ENCODE measurements around the gene ANKRD29. TPM values are rescaled to one million over a fixed set of nuclear protein-coding genes. Genes with fewer than 3 reads are reported as not detected.

Gene ANKRD29
- total and polyA plus RNA-seq, 12 donors, result 2.1 to 11.5 (median 6.0) TPM

GRCh38 chr18:23684515-23685197 lies 21.9 kb upstream of the ANKRD29 start:
- DNase-seq, result no peak
- H3K4me3 ChIP-seq, result peak overlapping the region in 1 of 10 donors; percentile 20
- ATAC-seq, result no peak
- peak overlapping the region in 1 of 10 donors; percentile 46 for H3K27ac ChIP-seq
- no peak for TF ChIP-seq CTCF (IDR thresholded peaks at IDR 0.05)
- intact Hi-C loops (cut with DNase I), result loop anchor here in 1 of 10 donors (5.0 kb wide), 1 partner anchor 62 kb away; no protein-coding TSS in a partner anchor
- H3K27me3 ChIP-seq, result peaks cover 0 to 34% (median 4%) of the 10 kb centered on the region in 7 donors
- 50 to 51% methylated on average over 5 of the region's 5 CpGs for WGBS, 2 donors
- H3K36me3 ChIP-seq, result no peaks in the 10 kb centered on the region
- H3K4me1 ChIP-seq, result peaks cover 0 to 20% (median 14%) of the 10 kb centered on the region in 9 donors
- H3K9me3 ChIP-seq, result no peaks in the 10 kb centered on the region

- no peaks in the 10 kb centered on the region for H3K36me3 ChIP-seq
- H3K4me1 ChIP-seq, result peaks cover 0 to 14% (median 8%) of the 10 kb centered on the region in 9 donors
- H3K27ac ChIP-seq, result no peak overlapping the region
- intact Hi-C loops (cut with DNase I), result no loop called here
- no peaks in the 10 kb centered on the region for H3K9me3 ChIP-seq
- no peak for TF ChIP-seq CTCF (IDR thresholded peaks at IDR 0.05)
- H3K27me3 ChIP-seq, result peaks cover 0 to 24% (median 0%) of the 10 kb centered on the region in 7 donors
- ATAC-seq (no peak), DNase-seq (no peak)
- no peak overlapping the region for H3K4me3 ChIP-seq
- 57 to 75% methylated on average over 3 of the region's 3 CpGs for WGBS, 2 donors
Measured at GRCh38 chr18:23683671-23684070, 21.0 kb upstream of the ANKRD29 start.

- Histone ChIP-seq H3K36me3 (no peaks in the 10 kb centered on the region), H3K9me3 (no peaks in the 10 kb centered on the region), H3K27me3 (peaks cover 0 to 19% (median 0%) of the 10 kb centered on the region in 7 donors), H3K4me3 (no peak overlapping the region), H3K27ac (no peak overlapping the region), H3K4me1 (peaks cover 0 to 9% (median 5%) of the 10 kb centered on the region in 9 donors)
- WGBS, 2 donors, result 93 to 97% methylated on average over 3 of the region's 3 CpGs
- DNase-seq (no peak), ATAC-seq (no peak)
- intact Hi-C loops (cut with DNase I), result no loop called here
- no peak for TF ChIP-seq CTCF (IDR thresholded peaks at IDR 0.05)
Measured at GRCh38 chr18:23683155-23683554, 20.4 kb upstream of the ANKRD29 start.

GRCh38 chr18:23682472-23682871 lies 19.8 kb upstream of the ANKRD29 start:
- no peak for ATAC-seq
- Histone ChIP-seq H3K4me3 (no peak overlapping the region), H3K9me3 (no peaks in the 10 kb centered on the region), H3K36me3 (no peaks in the 10 kb centered on the region), H3K27me3 (peaks cover 0 to 13% (median 0%) of the 10 kb centered on the region in 7 donors), H3K27ac (no peak overlapping the region), H3K4me1 (peaks cover 0 to 9% (median 5%) of the 10 kb centered on the region in 9 donors)
- WGBS, 2 donors, result 98 to 100% methylated on average over 1 of the region's 1 CpG
- TF ChIP-seq CTCF (IDR thresholded peaks at IDR 0.05), result no peak
- no peak for DNase-seq
- intact Hi-C loops (cut with DNase I), result no loop called here

Data from heart right ventricle (tissue), 16 donors.